Endodermal cell (in vitro differentiated cells): ENCODE measurements around the gene NR4A3. TPM values are rescaled to one million over a fixed set of nuclear protein-coding genes. Genes with fewer than 3 reads are reported as not detected.
A peak's percentile ranks its signal among the peaks of the same experiment; 100 is the strongest.

Experiments
- DNase-seq: peaks from one replicate; pipeline ENCODE4 v3.0.0-alpha.2; 2017
- H3K27ac ChIP-seq: 2 replicates; pipeline ENCODE4 v1.5.1; 2013; ENCODE audit warnings: mild to moderate bottlenecking, low read depth, low read length, moderate library complexity
- H3K27me3 ChIP-seq: 2 replicates; pipeline ENCODE4 v1.6.1; 2013; ENCODE audit warnings: mild to moderate bottlenecking, low read length, moderate library complexity; ENCODE audit not compliant: insufficient read depth, control insufficient read depth, poor library complexity, severe bottlenecking
- H3K36me3 ChIP-seq: 2 replicates; pipeline ENCODE4 v1.7.0; 2013; ENCODE audit warnings: mild to moderate bottlenecking, low read length, moderate library complexity; ENCODE audit not compliant: control insufficient read depth, insufficient read depth
- H3K4me1 ChIP-seq: one replicate; pipeline ENCODE4 v1.7.0; 2013; ENCODE audit warnings: low read length; ENCODE audit not compliant: control insufficient read depth, insufficient read depth
- H3K4me3 ChIP-seq: 2 replicates; pipeline ENCODE4 v1.5.1; 2013; ENCODE audit warnings: mild to moderate bottlenecking, low read length, moderate library complexity
- H3K9ac ChIP-seq: 2 replicates; pipeline ENCODE4 v1.6.1; 2013; ENCODE audit warnings: mild to moderate bottlenecking, low read length, moderate library complexity; ENCODE audit not compliant: poor library complexity, severe bottlenecking; ENCODE audit errors: extremely low read depth
- H3K9me3 ChIP-seq: 2 replicates; pipeline ENCODE4 v1.6.1; 2013; ENCODE audit warnings: mild to moderate bottlenecking, low read length, moderate library complexity; ENCODE audit not compliant: control insufficient read depth
- H3K27ac Mint-ChIP-seq: 2 replicates; pipeline ENCODE4 v1.8.0; 2020; ENCODE audit warnings: mixed read lengths
- H3K27me3 Mint-ChIP-seq: 2 replicates; pipeline ENCODE4 v1.8.0; 2021; ENCODE audit warnings: mild to moderate bottlenecking, mixed read lengths; ENCODE audit not compliant: insufficient read depth
- H3K36me3 Mint-ChIP-seq: 2 replicates; pipeline ENCODE4 v1.8.0; 2020; ENCODE audit warnings: low read depth, mixed read lengths
- H3K4me1 Mint-ChIP-seq: 2 replicates; pipeline ENCODE4 v1.8.0; 2020; ENCODE audit warnings: mixed read lengths
- H3K4me3 Mint-ChIP-seq: 2 replicates; pipeline ENCODE4 v1.8.0; 2020; ENCODE audit warnings: mild to moderate bottlenecking, moderate library complexity, mixed read lengths
- H3K9me3 Mint-ChIP-seq: 2 replicates; pipeline ENCODE4 v1.8.0; 2020; ENCODE audit warnings: mild to moderate bottlenecking, mixed read lengths
- WGBS, 2 experiments: methylation state at CpG; one replicate each; pipeline versions ENCODE4 v1.1.5 to v1.1.7; 2013; ENCODE audit warnings: missing lambda C conversion rate in 2 of 2, mixed read lengths in 1 of 2; ENCODE audit not compliant: insufficient coverage in 1 of 2, insufficient read length in 1 of 2; 5-methylcytosine and 5-hydroxymethylcytosine counted together
- total RNA-seq, 2 donors: library from RNA; stranded (reverse); fragmentation: NEBNext Ultra II Directional in 1 of 2; extraction: Animal tissue kit (Norgen Biotek cat#: 25700) in 1 of 2; gene quantifications; 2 replicates in 1 of 2; 3 replicates in 1 of 2; pipeline ENCODE4 v1.2.1, GENCODE V29; 2021
- TF ChIP-seq, protein P1 (sequence below): fragments of 200-600 bp; sonication (generic); conservative IDR thresholded peaks from 2 replicates; pipeline ENCODE4 v1.5.0; 2021; ENCODE audit warnings: antibody characterized with exemption, mild to moderate bottlenecking

Gene NR4A3
- total RNA-seq, 2 donors from 2014 or later: 0.37 to 0.75 TPM

DNA sequence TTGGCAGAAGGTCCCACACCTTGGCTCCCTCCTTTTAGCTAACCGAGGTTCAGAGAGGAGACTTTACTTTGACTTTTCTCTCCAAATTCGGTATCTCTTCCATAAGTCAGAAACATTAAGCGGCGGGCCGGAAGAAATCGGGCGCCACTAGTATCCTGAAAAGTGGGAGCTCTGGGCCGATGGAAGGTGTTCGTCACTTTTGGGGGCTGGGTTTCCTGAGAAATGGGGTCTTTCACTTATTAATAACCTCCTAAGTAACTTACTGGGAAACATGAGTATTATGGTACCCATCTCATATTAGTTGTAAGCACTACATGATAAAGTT, 85.5 kb downstream of the NR4A3 start:
- no peaks in the 10 kb centered on the region for H3K27me3 ChIP-seq
- H3K27me3 Mint-ChIP-seq: peaks cover 6% of the 10 kb centered on the region
- H3K4me1 ChIP-seq: no peaks in the 10 kb centered on the region
- no peak overlapping the region for H3K27ac ChIP-seq
- no peaks in the 10 kb centered on the region for H3K9me3 ChIP-seq
- H3K9ac ChIP-seq: peak overlapping the region; percentile 79
- WGBS, 2 experiments: 44% methylated on average over 9 of the region's 9 CpGs; no CpG with 5 or more reads in 1 of the 2 experiments
- peak overlapping the region; percentile 87 for H3K4me3 ChIP-seq
- peaks cover 17% of the 10 kb centered on the region for H3K4me1 Mint-ChIP-seq
- no peak for DNase-seq
- peaks cover 4% of the 10 kb centered on the region for H3K9me3 Mint-ChIP-seq
- H3K36me3 ChIP-seq: no peaks in the 10 kb centered on the region
- TF ChIP-seq, protein P1, sequence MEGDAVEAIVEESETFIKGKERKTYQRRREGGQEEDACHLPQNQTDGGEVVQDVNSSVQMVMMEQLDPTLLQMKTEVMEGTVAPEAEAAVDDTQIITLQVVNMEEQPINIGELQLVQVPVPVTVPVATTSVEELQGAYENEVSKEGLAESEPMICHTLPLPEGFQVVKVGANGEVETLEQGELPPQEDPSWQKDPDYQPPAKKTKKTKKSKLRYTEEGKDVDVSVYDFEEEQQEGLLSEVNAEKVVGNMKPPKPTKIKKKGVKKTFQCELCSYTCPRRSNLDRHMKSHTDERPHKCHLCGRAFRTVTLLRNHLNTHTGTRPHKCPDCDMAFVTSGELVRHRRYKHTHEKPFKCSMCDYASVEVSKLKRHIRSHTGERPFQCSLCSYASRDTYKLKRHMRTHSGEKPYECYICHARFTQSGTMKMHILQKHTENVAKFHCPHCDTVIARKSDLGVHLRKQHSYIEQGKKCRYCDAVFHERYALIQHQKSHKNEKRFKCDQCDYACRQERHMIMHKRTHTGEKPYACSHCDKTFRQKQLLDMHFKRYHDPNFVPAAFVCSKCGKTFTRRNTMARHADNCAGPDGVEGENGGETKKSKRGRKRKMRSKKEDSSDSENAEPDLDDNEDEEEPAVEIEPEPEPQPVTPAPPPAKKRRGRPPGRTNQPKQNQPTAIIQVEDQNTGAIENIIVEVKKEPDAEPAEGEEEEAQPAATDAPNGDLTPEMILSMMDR: no peak
- H3K27ac Mint-ChIP-seq: peak overlapping the region; percentile 96
- peaks cover 6% of the 10 kb centered on the region for H3K36me3 Mint-ChIP-seq
- peak overlapping the region; percentile 86 for H3K4me3 Mint-ChIP-seq

DNA sequence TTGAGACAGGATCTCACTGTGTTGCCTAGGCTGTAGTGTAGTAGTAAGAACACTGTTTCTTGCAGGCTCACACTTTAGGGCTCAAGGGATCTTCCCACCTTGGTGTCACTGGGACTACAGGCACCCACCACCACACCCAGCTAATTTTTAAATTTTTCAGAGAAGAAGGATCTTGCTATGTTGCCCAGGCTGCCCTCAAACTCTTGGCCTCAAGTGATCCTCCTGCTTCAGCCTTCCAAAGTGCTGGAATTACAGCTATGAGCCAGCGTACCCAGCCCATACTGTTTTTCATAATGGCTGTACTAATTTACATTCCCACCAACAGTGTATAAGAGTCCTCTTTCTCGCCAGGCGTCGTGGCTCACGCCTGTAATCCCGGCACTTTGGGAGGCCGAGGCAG, 89.9 kb downstream of the NR4A3 start:
- DNase-seq: no peak
- Mint-ChIP-seq H3K36me3 (peaks cover 11% of the 10 kb centered on the region), H3K27me3 (no peaks in the 10 kb centered on the region), H3K4me3 (no peak overlapping the region), H3K9me3 (no peaks in the 10 kb centered on the region), H3K4me1 (peaks cover 15% of the 10 kb centered on the region), H3K27ac (no peak overlapping the region)
- no peaks in the 10 kb centered on the region for H3K4me1 ChIP-seq
- no peak overlapping the region for H3K27ac ChIP-seq
- H3K36me3 ChIP-seq: peaks cover 6% of the 10 kb centered on the region
- TF ChIP-seq, protein P1: no peak
- H3K27me3 ChIP-seq: no peaks in the 10 kb centered on the region
- 81 to 94% methylated on average over 6 to 7 of the region's 7 CpGs for WGBS, 2 experiments
- no peaks in the 10 kb centered on the region for H3K9me3 ChIP-seq
- H3K4me3 ChIP-seq: no peak overlapping the region
- no peak overlapping the region for H3K9ac ChIP-seq

Other genes with a start within 250 kb of the NR4A3 start
- gene STX17, start 84.8 kb downstream of the NR4A3 start, total RNA-seq: 10 to 100 TPM; 31.6 to 47.4 TPM